ACHN (cell line): ENCODE data around the gene S100A13.
A peak's percentile ranks its signal among the peaks of the same experiment; 100 is the strongest.
"Not testable (repeated sequence)": the region's sequence is repeated elsewhere in the genome, so short reads cannot be mapped to it uniquely, and the experiment has no call there.

Experiments used
- DNase-seq: peaks from one replicate; pipeline ENCODE4 v3.0.0-alpha.2; 2015
- in situ Hi-C: cut with HindIII; loops from 2 replicates; pipeline ENCODE4 v1.10.0; 2017; ENCODE audit warnings: low sequenced_read_pairs, low pct_ligation_motif_present, low pct_unique_long_range_greater_than_20kb

S100A13 gene

DNA sequence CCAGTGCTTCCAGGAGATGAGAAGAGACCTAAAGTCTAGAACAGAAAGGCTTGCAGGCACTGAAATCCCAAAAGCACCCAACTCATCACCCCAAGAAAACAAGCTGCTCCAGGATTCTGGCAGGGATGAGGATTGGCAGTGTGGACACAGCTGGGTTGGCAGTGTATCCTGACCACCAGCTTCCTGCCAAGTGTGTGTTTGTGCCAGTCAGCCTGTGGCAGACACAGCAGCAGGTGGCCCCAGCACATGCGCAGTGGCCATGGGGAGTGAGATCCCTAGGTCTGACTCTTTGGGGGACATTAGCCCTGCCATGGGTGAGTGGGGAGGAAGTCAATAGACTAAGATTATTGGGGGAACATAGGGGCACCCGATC lies 22.5 kb upstream of the S100A13 start:
- DNase-seq = no peak
- in situ Hi-C loops = no loop called here

GRCh38 chr1:153649137-153649862 lies 22.0 kb upstream of the S100A13 start:
- no peak for DNase-seq
- in situ Hi-C loops = no loop called here

DNA sequence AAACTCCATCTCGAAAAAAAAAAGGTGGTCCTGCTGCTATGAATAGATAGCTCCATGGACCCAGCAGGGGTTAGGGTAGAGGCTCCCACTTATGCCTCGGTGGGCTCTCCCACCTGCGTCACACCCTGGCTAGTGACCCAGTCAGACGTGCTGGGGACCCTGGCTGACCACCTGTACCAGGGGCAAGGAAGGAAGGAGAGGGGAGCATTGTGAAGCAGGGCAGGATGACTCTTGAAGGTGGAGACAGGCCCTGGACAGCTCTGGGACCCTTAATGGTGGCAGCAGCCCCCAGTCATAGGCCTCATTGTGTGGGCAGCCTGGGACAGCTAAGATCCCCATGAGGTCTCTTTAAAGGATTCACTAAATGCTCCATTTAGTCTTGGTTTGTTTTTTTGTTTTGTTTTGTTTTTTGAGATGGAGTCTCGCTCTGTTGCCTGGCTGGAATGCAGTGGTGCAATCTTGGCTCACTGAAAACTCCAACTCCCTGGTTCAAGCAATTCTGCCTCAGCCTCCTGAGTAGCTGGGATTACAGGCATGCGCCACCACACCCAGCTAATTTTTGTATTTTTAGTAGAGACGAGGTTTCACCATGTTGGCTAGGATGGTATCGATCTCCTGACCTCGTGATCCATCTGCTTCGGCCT lies 20.8 kb upstream of the S100A13 start:
- in situ Hi-C loops = no loop called here

GRCh38 chr1:153647346-153647714 lies 20.0 kb upstream of the S100A13 start:
- no peak for DNase-seq
- in situ Hi-C loops = no loop called here

More for the DNA sequence above, 20.8 kb upstream of the S100A13 start:
- DNase-seq = peak; percentile 37

DNA sequence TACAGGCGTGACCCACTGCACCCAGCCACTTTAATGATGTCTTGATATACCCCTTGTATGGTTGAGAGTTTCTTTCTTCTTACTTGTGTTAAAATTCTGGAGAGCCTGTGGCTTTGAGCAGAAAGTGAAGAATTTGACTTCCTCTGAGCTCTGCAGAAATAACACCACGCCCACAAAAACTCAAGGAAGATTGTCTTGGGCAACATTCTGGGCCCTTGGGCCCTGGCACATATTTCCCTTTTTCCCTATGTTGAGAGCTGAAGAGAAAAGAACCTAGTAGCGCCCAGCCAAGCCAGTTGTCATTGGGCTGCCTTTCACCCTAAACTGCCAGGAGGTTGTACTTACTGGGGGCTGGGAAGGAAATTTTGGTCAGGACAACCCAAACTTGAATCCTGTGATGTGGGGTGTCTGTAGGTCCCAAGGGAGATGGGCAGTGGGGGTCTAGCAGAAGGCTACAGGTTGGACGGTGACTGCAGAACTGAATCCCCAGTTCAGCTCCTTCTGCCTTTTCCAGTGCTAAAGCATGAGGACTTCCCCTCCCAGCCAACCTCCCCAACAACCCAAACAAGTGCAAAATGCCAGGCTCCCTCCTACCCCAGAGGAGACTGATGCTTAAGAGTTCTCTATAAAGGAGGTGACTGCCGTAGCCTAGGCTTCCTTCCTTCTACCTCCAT lies 19.5 kb upstream of the S100A13 start:
- DNase-seq = no peak
- in situ Hi-C loops = no loop called here

- no peak for DNase-seq
- in situ Hi-C loops = no loop called here
Measured at GRCh38 chr1:153643816-153644215, 16.5 kb upstream of the S100A13 start.

DNA sequence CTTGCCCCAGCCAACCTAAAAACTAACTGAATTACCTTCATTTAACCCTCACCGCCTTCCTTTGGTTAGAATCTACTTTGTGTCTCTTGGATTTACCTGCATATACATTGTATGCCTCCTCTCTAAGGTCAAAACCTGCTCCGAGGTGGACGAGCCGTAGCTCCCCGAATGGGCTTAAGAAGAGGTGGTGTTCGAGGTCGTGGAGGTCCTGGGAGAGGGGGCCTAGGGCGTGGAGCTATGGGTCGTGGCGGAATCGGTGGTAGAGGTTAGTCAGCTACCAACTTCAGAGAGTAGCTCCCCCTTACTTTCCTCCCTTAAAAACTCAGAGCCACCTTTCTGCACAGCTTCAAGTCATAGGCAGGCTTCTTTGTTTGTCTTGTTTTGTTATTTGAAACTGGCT lies 15.8 kb upstream of the S100A13 start:
- DNase-seq = no peak
- in situ Hi-C loops = no loop called here

GRCh38 chr1:153642161-153642560 lies 14.9 kb upstream of the S100A13 start:
- in situ Hi-C loops = no loop called here
- DNase-seq = no peak

GRCh38 chr1:153640861-153641260 lies 13.6 kb upstream of the S100A13 start:
- in situ Hi-C loops = no loop called here
- DNase-seq = no peak

- DNase-seq, in situ Hi-C loops: not testable (repeated sequence)
Measured at GRCh38 chr1:153640213-153640612, 12.9 kb upstream of the S100A13 start.

GRCh38 chr1:153639280-153639679 lies 12.0 kb upstream of the S100A13 start:
- in situ Hi-C loops = no loop called here
- no peak for DNase-seq

DNA sequence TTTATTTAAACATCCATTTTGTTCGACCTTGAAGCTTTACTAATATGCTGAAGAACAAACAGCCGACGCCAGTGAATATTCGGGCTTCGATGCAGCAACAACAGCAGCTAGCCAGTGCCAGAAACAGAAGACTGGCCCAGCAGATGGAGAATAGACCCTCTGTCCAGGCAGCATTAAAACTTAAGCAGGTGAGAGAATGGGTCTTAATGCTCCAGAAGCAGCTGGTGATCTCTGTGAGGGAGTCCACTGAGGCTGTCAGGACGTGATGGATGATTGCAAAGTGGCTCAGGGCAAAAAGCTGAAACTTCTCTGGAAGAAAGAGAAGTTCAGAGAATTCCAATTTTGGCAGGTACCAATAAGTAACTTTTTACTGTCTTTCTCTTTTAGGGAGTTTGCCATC lies 11.0 kb upstream of the S100A13 start:
- DNase-seq = no peak
- in situ Hi-C loops = no loop called here

DNA sequence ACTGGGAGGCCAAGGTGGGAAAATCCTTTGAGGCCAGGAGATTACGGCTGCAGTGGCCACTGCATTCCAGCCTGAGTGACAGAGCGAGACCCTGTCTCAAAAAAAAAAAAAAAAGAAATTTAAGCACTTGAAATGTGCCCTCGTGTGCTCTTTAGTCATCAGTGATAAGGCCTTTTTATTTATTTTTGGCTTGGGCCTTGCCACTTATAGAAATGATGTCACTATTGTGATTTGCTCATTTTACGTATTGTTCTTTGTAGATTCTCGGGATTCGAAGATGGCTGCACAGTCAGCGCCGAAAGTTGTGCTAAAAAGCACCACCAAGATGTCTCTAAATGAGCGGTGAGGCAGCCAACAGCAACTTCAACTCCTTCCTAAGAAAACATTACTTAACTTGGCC lies 9.0 kb upstream of the S100A13 start:
- no peak for DNase-seq
- in situ Hi-C loops = no loop called here

- no peak for DNase-seq
- in situ Hi-C loops = no loop called here
Measured at GRCh38 chr1:153635872-153636271, 8.6 kb upstream of the S100A13 start.

DNA sequence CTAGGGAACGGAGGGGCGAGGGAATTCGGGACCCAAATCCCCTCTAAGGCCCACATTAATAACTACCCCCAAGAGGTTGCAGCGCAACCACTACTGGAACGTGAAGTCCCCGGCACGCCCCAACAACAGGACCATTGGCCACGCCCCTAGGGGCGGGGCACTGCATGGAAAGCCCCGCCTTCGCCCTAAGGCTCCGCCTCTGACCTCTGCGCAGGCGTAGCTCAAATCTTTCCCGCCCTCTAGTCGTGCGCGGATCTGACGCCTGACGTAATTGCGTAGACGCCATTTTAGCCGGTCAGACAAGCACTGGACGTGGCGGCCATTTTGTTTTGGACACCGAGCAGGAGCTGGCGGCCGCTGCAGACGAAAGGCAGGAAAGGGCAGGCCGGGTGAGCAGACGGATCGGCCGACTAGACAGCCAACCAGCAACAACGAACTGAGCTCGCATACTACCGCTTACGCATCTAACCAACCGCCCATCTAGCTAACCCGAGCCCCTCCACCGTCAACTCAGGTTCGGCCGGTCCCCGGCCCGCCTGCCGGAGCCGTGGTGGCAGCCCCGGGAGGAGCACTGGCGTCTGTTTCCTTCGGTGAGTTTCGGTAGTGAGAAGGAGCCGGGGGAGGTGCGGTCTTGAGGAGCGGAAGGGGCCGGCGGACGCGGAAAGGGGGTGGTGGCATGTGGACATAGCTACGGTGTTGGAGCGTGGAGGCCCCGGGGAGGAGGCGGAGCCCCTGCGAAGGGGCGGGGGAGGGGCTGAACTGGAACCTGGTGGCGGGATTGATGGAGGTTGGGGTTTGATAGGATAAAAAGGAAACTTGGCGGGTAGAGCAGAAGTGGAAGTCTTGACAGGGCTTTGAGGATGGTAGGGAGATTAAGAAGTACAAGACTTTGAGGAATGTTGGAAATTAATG lies 6.7 kb upstream of the S100A13 start, which contains the start of gene CHTOP:
Gene CHTOP, plus strand, starts transcription at position 313 of the 912 bp plus-strand sequence. CDS start 2,523 bp downstream, outside the sequence.
- in situ Hi-C loops = no loop called here
- DNase-seq = peak; percentile 99

DNA sequence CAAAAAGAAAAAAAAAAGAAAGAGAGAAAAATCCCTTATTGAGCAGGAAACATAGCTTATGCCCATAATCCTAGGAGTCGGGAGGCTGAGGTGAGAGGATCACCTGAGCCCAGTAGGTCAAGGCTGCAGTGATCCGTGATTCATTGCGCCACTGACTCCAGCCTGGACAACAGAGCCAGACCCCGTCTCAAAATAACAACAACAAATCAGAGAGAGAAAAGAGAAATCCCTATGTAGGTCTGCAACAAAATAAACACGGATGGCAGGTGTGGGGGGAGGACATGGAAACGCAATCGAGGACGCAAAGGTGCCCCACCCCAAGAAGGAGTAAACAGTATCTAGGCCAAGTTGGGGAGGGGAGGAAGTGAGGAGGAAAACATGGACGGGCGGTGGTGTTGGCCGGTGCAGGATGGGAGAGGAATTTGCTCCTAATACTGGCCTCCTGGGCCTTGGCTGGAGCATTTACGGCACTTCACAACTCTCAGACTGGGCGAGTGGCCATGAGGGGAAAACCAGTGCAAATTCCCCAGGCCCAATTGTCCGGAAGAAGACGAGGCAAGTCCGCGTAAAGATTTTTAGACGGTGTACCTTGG lies 6.0 kb upstream of the S100A13 start:
- no peak for DNase-seq
- in situ Hi-C loops = no loop called here

GRCh38 chr1:153631047-153632022 lies 4.0 kb upstream of the S100A13 start:
- no peak for DNase-seq
- in situ Hi-C loops = no loop called here
